ENCODE results near the gene ELL2.
"Not testable (repeated sequence)": the region's sequence is repeated elsewhere in the genome, so short reads cannot be mapped to it uniquely, and the experiment has no call there.

Gene ELL2

GRCh38 chr5:95856501-95856981, 105.1 kb downstream of the ELL2 start:
- no peak for DNase-seq

GRCh38 chr5:95853490-95853889, 108.2 kb downstream of the ELL2 start:
- no peak for DNase-seq

GRCh38 chr5:95852567-95852966, 109.1 kb downstream of the ELL2 start:
- DNase-seq = no peak

DNA sequence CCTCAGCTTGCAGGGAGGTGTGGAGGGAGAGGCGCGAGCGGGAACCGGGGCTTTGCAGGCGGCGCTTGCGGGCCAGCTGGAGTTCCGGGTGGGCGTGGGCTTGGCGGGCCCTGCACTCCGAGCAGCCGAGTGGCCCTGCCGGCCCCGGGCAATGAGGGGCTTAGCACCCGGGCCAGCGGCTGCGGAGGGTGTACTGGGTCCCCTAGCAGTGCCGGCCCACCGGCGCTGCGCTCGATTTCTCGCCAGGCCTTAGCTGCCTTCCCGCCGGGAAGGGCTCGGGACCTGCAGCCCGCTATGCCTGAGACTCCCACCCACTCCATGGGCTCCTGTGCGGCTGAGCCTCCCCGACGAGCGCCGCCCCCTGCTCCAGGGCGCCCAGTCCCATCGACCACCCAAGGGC, 110.5 kb downstream of the ELL2 start:
- not testable (repeated sequence) for DNase-seq

- no peak for DNase-seq
Measured at GRCh38 chr5:95850391-95850894, 111.2 kb downstream of the ELL2 start.

- DNase-seq = no peak
Measured at GRCh38 chr5:95848701-95849100, 113.0 kb downstream of the ELL2 start.

GRCh38 chr5:95847261-95847592, 114.4 kb downstream of the ELL2 start:
- DNase-seq = no peak

DNA sequence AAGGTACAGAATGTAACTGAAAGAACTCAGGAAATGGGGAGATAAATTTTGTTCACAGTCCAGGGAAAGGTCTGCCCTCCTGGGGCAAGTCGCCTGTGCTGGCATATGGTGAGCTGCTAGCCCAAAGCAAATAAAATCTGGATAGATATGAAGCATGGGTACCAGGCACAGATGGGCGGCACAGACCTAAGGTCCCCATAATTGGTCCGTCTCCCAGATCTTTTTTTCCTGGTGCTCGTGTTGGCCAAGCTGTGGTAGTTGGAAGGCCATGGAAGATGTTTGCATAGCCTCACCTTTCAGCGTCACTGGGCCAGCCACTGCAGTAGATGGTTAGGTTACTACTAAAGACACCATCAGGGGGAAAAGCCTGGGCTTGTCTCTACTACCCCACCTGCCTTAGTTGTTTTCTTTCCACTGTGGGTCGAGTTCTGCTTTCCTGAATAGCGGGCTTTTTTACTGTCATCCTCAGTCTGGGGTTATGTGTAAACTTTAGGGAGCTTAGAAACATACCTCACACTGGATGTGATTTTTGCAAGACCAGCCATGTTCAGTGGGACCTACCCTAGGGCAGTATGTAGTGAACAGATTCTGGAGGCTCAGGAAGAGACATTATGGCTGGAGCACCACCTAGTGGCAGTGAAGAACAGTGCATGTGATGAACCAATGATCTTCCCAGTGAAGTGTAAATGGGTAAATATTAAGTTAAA, 114.9 kb downstream of the ELL2 start:
- no peak for DNase-seq

- no peak for DNase-seq
Measured at GRCh38 chr5:95845391-95845790, 116.3 kb downstream of the ELL2 start.

GRCh38 chr5:95843733-95844223, 117.9 kb downstream of the ELL2 start:
- DNase-seq = no peak

- DNase-seq = no peak
Measured at GRCh38 chr5:95842854-95843544, 118.7 kb downstream of the ELL2 start.

- no peak for DNase-seq
Measured at GRCh38 chr5:95841914-95842812, 119.5 kb downstream of the ELL2 start.

- no peak for DNase-seq
Measured at GRCh38 chr5:95840956-95841705, 120.5 kb downstream of the ELL2 start.

DNA sequence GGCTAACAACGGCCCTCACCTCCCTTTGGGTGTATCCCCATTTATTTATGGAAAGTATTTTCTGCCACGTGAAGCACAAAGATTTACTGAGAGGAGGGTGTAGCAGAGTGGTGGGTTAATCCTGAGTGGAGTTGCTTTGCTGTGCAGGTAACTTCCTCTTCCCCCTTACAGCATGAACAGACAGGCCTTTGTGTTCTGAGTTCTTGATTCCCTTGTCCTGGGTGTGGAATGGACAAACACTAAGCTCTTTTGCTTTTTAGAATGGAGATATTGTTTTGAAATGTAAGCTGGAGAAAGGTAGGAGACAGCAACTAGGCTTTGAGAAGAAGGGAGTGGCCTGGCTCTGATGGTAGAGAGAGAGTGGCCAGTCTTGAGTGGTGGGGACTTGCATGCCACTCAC, 122.0 kb downstream of the ELL2 start:
- no peak for DNase-seq

DNA sequence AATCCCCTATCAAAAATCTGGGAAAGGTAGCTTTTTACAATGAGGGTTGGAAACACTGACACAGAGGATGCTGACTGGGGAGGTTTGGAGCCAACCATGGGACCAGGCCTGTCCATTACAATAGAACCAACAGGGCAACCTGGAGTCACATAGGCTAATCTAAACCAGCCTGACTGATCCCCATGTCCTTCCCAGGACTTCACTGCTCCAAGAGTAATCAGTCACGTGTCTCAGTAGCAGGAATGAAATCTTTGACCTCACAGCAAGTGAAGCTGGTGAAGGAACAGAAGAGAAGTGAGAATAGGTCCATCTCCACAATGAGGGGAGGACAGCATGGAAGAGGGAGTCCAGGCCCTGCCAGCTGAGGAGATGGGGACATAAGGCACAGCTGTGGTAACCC, 123.1 kb downstream of the ELL2 start:
- DNase-seq = no peak

DNA sequence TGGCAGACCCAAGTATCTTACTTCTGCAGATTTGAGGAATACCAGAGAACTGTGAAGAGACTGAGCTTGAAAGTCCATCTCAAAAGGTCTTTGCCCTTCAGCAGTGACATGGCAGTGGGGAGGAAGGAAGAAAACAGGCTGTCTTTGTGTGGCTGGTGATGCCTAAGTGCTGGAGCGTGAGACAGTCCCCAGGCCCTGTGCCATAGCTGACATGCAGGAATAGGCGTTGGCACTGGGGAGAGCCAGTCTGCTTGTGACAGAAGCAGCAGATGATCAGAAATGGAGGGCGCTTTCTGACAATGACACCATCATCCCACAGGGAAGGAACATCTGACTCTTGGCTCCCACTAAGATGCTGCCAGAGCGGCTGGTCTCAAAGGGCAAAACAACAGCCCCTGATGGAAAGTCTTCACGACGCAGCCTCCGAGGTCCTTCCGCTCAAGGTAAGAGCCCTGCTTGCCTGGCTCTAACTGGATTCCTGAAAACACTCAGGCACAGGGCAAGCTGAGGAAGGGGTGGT, 123.6 kb downstream of the ELL2 start:
- no peak for DNase-seq

GRCh38 chr5:95837492-95837891, 124.2 kb downstream of the ELL2 start:
- DNase-seq = no peak

DNA sequence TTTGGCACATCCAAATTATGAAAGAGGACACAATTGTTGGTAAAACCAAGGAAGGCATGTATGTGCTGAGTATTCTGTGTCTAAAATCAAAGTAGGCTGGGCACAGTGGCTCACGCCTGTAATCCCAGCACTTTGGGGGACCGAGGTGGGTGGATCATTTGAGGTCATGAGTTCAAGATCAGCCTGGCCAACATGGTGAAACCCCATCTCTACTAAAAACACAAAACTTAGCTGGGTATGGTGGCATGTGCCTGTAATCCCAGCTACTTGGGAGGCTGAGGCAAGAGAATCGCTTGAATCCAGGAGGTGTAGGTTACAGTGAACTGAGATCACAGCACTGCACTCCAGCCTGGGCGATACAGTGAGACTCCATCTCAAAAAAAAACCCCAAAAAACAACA, 124.7 kb downstream of the ELL2 start:
- DNase-seq = not testable (repeated sequence)

- DNase-seq = no peak
Measured at GRCh38 chr5:95836544-95836943, 125.1 kb downstream of the ELL2 start.

DNA sequence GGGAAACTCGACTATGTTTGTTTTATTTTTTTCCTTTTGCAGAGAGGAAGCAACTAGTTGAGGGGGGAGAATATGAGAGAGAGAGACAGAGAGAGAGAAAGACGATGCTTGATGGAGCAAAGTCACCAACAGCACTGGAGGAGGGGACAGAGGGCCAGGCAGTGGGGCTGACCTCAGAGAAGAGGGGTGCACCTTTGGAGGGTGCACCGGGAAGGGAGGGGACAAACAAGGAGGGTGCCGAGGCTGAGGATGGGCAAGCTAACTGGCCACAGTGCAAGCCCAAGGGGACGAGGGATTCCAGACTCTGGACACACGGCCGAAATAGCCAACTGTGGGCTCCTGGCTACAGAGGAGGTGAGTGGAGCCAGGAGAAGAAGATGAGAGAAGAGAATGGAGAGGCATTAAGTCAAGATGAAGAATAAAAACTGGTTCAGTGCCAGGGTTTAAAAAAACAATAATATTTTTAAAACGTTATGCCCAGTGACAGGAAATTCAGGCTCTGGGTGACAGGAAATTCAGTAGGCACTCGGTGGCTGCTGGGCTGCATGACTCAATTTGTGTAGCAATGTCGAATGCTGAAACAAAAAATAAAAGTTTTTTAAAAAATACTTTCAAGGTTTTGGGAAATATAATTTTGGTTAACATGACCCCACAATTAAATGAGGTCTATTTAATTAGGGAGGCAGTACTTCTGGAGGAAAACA, 125.8 kb downstream of the ELL2 start:
- DNase-seq = no peak
